ENCODE measurements around the gene CD48.
"Not testable (repeated sequence)": the region's sequence is repeated elsewhere in the genome, so short reads cannot be mapped to it uniquely, and the experiment has no call there.

CD48 gene

GRCh38 chr1:160704250-160704649 is 7.4 kb downstream of the CD48 start:
- H3K27me3 ChIP-seq (ENCODE audit: low read depth, low read length), result no peaks in the 10 kb centered on the region
- peak overlapping the region; percentile 47 for H3K27ac ChIP-seq (ENCODE audit: low read length)
- no peaks in the 10 kb centered on the region for H3K9me3 ChIP-seq (ENCODE audit: insufficient read depth, low read length)
- peak overlapping the region; percentile 33 for H3K4me3 ChIP-seq (ENCODE audit: low read length)
- peaks cover 34% of the 10 kb centered on the region for H3K36me3 ChIP-seq (replicated peaks; ENCODE audit: low read depth, low read length)
- no peak overlapping the region for H2AFZ ChIP-seq (ENCODE audit: low read depth, low read length)
- H3K9ac ChIP-seq (ENCODE audit: low read length), result no peak overlapping the region
- TF ChIP-seq EZH2phosphoT487 (IDR thresholded peaks at IDR 0.05; ENCODE audit: low read depth) (no peak), CTCF (IDR thresholded peaks at IDR 0.05; ENCODE audit: low read depth, low read length) (no peak)
- peaks cover 58% of the 10 kb centered on the region for H3K4me1 ChIP-seq (ENCODE audit: low read length)
- H4K20me1 ChIP-seq (ENCODE audit: insufficient read depth, low read length), result peaks cover 32% of the 10 kb centered on the region
- peak overlapping the region; percentile 63 for H3K4me2 ChIP-seq (ENCODE audit: low read length)
- peaks cover 88% of the 10 kb centered on the region for H3K79me2 ChIP-seq (ENCODE audit: low read length)

GRCh38 chr1:160702100-160702499 is 9.5 kb downstream of the CD48 start:
- H3K4me2 ChIP-seq (ENCODE audit: low read length), result no peak overlapping the region
- TF ChIP-seq CTCF (IDR thresholded peaks at IDR 0.05; ENCODE audit: low read depth, low read length) (no peak), EZH2phosphoT487 (IDR thresholded peaks at IDR 0.05; ENCODE audit: low read depth) (no peak)

DNA sequence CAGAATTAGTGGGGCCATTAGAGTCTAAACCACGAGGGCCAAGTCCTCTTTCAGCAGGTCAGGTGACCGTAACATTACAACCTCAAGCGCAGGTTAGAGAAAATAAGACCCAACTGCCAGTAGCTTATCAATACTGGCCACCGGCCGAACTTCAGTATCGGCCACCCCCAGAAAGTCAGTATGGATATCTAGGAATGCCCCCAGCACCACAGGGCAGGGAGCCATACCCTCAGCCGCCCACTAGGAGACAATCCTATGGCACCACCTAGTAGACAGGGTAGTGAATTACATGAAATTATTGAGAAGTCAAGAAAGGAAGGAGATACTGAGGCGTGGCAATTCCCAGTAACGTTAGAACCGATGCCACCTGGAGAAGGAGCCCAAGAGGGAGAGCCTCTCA is 19.2 kb downstream of the CD48 start:
- not testable (repeated sequence) for H3K4me2 ChIP-seq (ENCODE audit: low read length); H3K27me3 ChIP-seq (ENCODE audit: low read depth, low read length); H3K9ac ChIP-seq (ENCODE audit: low read length); H2AFZ ChIP-seq (ENCODE audit: low read depth, low read length); H3K27ac ChIP-seq (ENCODE audit: low read length); H3K4me3 ChIP-seq (ENCODE audit: low read length); H3K4me1 ChIP-seq (ENCODE audit: low read length); H3K9me3 ChIP-seq (ENCODE audit: insufficient read depth, low read length); H3K36me3 ChIP-seq (replicated peaks; ENCODE audit: low read depth, low read length)
- Histone ChIP-seq H4K20me1 (ENCODE audit: insufficient read depth, low read length) (peaks cover 17% of the 10 kb centered on the region), H3K79me2 (ENCODE audit: low read length) (peaks cover 39% of the 10 kb centered on the region)
- peak; percentile 35 for TF ChIP-seq CTCF (IDR thresholded peaks at IDR 0.05; ENCODE audit: low read depth, low read length)

More at GRCh38 chr1:160702100-160702499, 9.5 kb downstream of the CD48 start:
- Histone ChIP-seq H3K4me3 (ENCODE audit: low read length) (no peak overlapping the region), H3K27me3 (ENCODE audit: low read depth, low read length) (no peaks in the 10 kb centered on the region), H4K20me1 (ENCODE audit: insufficient read depth, low read length) (peaks cover 32% of the 10 kb centered on the region), H3K79me2 (ENCODE audit: low read length) (peaks cover 67% of the 10 kb centered on the region), H2AFZ (ENCODE audit: low read depth, low read length) (no peak overlapping the region), H3K9ac (ENCODE audit: low read length) (no peak overlapping the region), H3K4me1 (ENCODE audit: low read length) (peaks cover 36% of the 10 kb centered on the region), H3K9me3 (ENCODE audit: insufficient read depth, low read length) (no peaks in the 10 kb centered on the region), H3K27ac (ENCODE audit: low read length) (no peak overlapping the region), H3K36me3 (replicated peaks; ENCODE audit: low read depth, low read length) (peaks cover 20% of the 10 kb centered on the region)

- TF ChIP-seq CTCF (IDR thresholded peaks at IDR 0.05; ENCODE audit: low read depth, low read length) (no peak), EZH2phosphoT487 (IDR thresholded peaks at IDR 0.05; ENCODE audit: low read depth) (no peak)
- no peaks in the 10 kb centered on the region for H3K9me3 ChIP-seq (ENCODE audit: insufficient read depth, low read length)
- no peak overlapping the region for H2AFZ ChIP-seq (ENCODE audit: low read depth, low read length)
- H3K27me3 ChIP-seq (ENCODE audit: low read depth, low read length), result no peaks in the 10 kb centered on the region
- peaks cover 31% of the 10 kb centered on the region for H3K4me1 ChIP-seq (ENCODE audit: low read length)
- no peak overlapping the region for H3K4me3 ChIP-seq (ENCODE audit: low read length)
- peaks cover 36% of the 10 kb centered on the region for H3K36me3 ChIP-seq (replicated peaks; ENCODE audit: low read depth, low read length)
- no peak overlapping the region for H3K9ac ChIP-seq (ENCODE audit: low read length)
- peak overlapping the region; percentile 23; the same call in 1 of the 2 replicates for H3K27ac ChIP-seq (ENCODE audit: low read length)
- H3K4me2 ChIP-seq (ENCODE audit: low read length), result peak overlapping the region; percentile 8; the same call in 1 of the 2 replicates
- peaks cover 26% of the 10 kb centered on the region for H3K79me2 ChIP-seq (ENCODE audit: low read length)
- H4K20me1 ChIP-seq (ENCODE audit: insufficient read depth, low read length), result peaks cover 20% of the 10 kb centered on the region
These were observed 26.4 kb downstream of the CD48 start for GRCh38 chr1:160685266-160685665.

Measured in OCI-LY3 (cell line).